Pancreas (tissue), 10 donors: Measurements from ENCODE around the gene PUM1. TPM values are rescaled to one million over a fixed set of nuclear protein-coding genes. Genes with fewer than 3 reads are reported as not detected.

Source experiments
- ATAC-seq, 4 donors: fragments of 200-7000 bp; cut with Tn5 transposase; one replicate each; pipeline versions ENCODE4 v1.8.0 to v1.9.1; 2020; ENCODE audit warnings: mild to moderate bottlenecking in 4 of 4, moderate library complexity in 4 of 4
- DNase-seq, 6 donors: peaks; one replicate each; pipeline ENCODE4 v3.0.0-alpha.2; 2020
- FAIRE-seq: peaks from 2 replicates; lab custom pipeline; 2012; peaks lifted over from hg19 to GRCh38; lab: Jason Lieb, UNC
- H3K27ac ChIP-seq, 4 donors: fragments of 200-600 bp; sonication (generic); 1 replicate in 3 of 4; 2 replicates in 1 of 4; pipeline versions ENCODE4 v1.5.0 to v1.8.0; 2020
- H3K27me3 ChIP-seq, 4 donors: fragments of 200-600 bp; one replicate each; pipeline ENCODE4 v1.8.0; 2021
- H3K36me3 ChIP-seq, 3 donors: fragments of 200-600 bp; sonication (generic) in 1 of 3; one replicate each; pipeline versions ENCODE4 v1.5.0 to v1.8.0; 2020 to 2021
- H3K4me1 ChIP-seq, 3 donors: fragments of 200-600 bp; one replicate each; pipeline ENCODE4 v1.8.0; 2021
- H3K4me3 ChIP-seq, 4 donors: fragments of 200-600 bp; sonication (generic) in 2 of 4; one replicate each; pipeline versions ENCODE4 v1.5.0 to v1.8.0; 2020 to 2021
- H3K9me3 ChIP-seq, 4 donors: fragments of 200-600 bp; one replicate each; pipeline ENCODE4 v1.8.0; 2021
- WGBS, 2 donors: extraction: QIAGEN DNeasy Blood & Tissue Kit; methylation state at CpG; one replicate each; pipeline ENCODE4 v1.1.7; 2013; 5-methylcytosine and 5-hydroxymethylcytosine counted together
- intact Hi-C, 3 donors: fragments of 100-400 bp; cut with DNase I; formaldehyde crosslinking; loops; one replicate each; pipeline versions ENCODE4 v1.11.1 to v1.14.2; 2022
- polyA plus RNA-seq, 2 donors: library from polyadenylated mRNA; stranded (reverse); fragments of 200-250 nt; gene quantifications; one replicate each; pipeline ENCODE4 v1.2.3, GENCODE V29; 2013
- total RNA-seq, 6 donors: library from RNA; stranded (reverse); fragmentation: NEBNext Ultra II Directional in 4 of 6; extraction: Animal tissue kit (Norgen Biotek cat#: 25700) in 4 of 6; gene quantifications; one replicate each; pipeline versions ENCODE4 v1.2.1 to v1.2.4, GENCODE V29; 2021 to 2023
- TF ChIP-seq, protein P1 (sequence below), 4 donors: fragments of 200-600 bp; sonication (generic) in 3 of 4; IDR thresholded peaks; one replicate each; pipeline versions ENCODE4 v1.5.0 to v1.8.0; 2021; ENCODE audit warnings: antibody characterized with exemption in 4 of 4
- donor health status: healthy with polysubstance abuse.
- donor health status: DM: no; HTN: no; CAD: no; lungs with moderate emphysema.
- donor health status: DM: no; HTN: no; CAD: no.
- donor health status: control.
- donor health status: control.
- donor health status: Bipolar disorder and iron deficiency.
- donor health status: DM: yes; HTN: yes; CAD: no.
- donor health status: DM: no; HTN: no; CAD: no.
- donor health status: DM: no; HTN: no; CAD: no.
- donor health status: DM: yes; HTN: yes; CAD: no.

The PUM1 gene
- total and polyA plus RNA-seq, 8 donors, result 16.9 to 75.8 (median 43.1) TPM

DNA sequence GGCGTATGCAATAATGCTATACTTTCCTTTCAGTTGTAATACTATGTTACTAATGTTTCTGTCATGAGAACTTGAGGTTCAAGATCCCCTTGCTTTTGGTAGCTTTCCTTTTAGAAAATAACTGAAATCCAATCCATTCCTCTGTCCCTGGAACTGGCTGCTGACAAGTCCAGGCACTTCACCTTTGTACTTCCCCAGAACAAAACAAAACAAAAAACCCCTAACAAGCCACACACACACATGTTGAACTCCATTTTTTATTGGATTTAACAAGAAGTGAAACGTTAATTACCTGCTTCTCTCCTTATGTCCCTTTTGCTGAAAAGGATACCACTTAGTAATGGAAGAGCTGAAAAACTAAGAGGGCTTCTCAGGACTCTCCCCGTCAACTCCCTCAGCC lies 130.9 kb downstream of the PUM1 start:
- DNase-seq (no peak), FAIRE-seq (no peak), ATAC-seq (no peak)
- H3K27me3 ChIP-seq, result no peaks in the 10 kb centered on the region
- H3K4me3 ChIP-seq, result no peak overlapping the region
- no peak overlapping the region for H3K27ac ChIP-seq
- no peaks in the 10 kb centered on the region for H3K4me1 ChIP-seq
- no peaks in the 10 kb centered on the region for H3K9me3 ChIP-seq
- peaks cover 0 to 43% (median 11%) of the 10 kb centered on the region in 3 donors for H3K36me3 ChIP-seq
- 84 to 86% methylated on average over 3 of the region's 3 CpGs for WGBS, 2 donors
- TF ChIP-seq, protein P1, sequence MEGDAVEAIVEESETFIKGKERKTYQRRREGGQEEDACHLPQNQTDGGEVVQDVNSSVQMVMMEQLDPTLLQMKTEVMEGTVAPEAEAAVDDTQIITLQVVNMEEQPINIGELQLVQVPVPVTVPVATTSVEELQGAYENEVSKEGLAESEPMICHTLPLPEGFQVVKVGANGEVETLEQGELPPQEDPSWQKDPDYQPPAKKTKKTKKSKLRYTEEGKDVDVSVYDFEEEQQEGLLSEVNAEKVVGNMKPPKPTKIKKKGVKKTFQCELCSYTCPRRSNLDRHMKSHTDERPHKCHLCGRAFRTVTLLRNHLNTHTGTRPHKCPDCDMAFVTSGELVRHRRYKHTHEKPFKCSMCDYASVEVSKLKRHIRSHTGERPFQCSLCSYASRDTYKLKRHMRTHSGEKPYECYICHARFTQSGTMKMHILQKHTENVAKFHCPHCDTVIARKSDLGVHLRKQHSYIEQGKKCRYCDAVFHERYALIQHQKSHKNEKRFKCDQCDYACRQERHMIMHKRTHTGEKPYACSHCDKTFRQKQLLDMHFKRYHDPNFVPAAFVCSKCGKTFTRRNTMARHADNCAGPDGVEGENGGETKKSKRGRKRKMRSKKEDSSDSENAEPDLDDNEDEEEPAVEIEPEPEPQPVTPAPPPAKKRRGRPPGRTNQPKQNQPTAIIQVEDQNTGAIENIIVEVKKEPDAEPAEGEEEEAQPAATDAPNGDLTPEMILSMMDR (IDR thresholded peaks at IDR 0.05), result no peak
- intact Hi-C loops, result no loop called here

DNA sequence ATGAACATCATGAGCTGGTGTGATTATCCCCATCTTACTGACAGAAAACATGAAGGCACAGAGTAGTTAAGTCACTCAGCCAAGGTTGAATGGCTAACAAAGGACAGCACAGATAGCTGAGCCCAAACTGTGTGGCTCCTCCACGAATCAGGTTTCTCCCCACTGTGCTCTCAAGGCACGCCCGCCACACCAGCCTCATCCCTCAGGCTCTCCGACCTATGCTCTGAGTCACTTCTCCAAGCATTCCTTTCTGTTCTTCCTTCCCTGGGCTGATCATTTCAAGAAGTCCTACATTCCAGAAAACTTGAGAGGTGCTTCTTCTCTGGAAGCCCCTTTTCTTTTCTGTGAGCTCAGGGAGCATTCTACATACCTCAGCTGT lies 131.7 kb downstream of the PUM1 start:
- no peak for DNase-seq
- intact Hi-C loops, result no loop called here
- H3K9me3 ChIP-seq, result no peaks in the 10 kb centered on the region
- H3K27me3 ChIP-seq, result no peaks in the 10 kb centered on the region
- no peak for ATAC-seq
- H3K27ac ChIP-seq, result no peak overlapping the region
- H3K36me3 ChIP-seq, result peaks cover 0 to 43% (median 11%) of the 10 kb centered on the region in 3 donors
- 88 to 91% methylated on average over 4 of the region's 4 CpGs for WGBS, 2 donors
- TF ChIP-seq, protein P1 (IDR thresholded peaks at IDR 0.05), result no peak
- no peak for FAIRE-seq
- no peaks in the 10 kb centered on the region for H3K4me1 ChIP-seq
- no peak overlapping the region for H3K4me3 ChIP-seq

DNA sequence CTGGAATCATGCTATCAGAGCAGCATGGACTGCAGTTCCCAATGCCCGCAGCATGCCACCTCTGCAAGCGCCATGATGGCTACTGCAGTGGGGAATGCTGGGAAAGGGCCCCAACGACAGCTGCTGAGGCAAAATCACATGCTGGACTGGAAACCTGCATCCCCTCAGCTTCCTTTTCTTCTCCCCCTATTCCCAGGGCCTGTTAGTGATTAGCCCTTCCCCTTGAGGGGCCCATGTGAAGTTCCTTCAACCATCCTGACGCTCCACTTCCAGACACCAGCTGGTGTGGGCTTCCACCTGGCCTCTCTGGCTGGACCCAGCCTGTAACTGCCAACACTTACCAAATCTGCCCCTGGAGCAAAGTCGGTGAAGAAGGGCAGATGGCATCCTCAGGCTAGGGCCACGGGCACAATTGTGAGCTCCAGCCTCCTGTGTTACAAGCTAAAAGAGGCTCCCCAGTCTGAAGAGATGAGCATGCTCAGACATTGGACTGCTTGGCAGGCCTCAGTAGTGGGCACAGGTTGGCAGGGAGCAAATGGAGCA lies 134.8 kb downstream of the PUM1 start:
- Histone ChIP-seq H3K4me3 (no peak overlapping the region), H3K9me3 (no peaks in the 10 kb centered on the region), H3K27ac (no peak overlapping the region), H3K4me1 (no peaks in the 10 kb centered on the region), H3K36me3 (peaks cover 0 to 22% (median 6%) of the 10 kb centered on the region in 3 donors), H3K27me3 (no peaks in the 10 kb centered on the region)
- ATAC-seq, result peak in 2 of 4 donors; percentile 17 to 28
- intact Hi-C loops, result no loop called here
- no peak for DNase-seq
- WGBS, 2 donors, result 78 to 81% methylated on average over 6 of the region's 6 CpGs
- FAIRE-seq, result no peak
- TF ChIP-seq, protein P1 (IDR thresholded peaks at IDR 0.05), result no peak

DNA sequence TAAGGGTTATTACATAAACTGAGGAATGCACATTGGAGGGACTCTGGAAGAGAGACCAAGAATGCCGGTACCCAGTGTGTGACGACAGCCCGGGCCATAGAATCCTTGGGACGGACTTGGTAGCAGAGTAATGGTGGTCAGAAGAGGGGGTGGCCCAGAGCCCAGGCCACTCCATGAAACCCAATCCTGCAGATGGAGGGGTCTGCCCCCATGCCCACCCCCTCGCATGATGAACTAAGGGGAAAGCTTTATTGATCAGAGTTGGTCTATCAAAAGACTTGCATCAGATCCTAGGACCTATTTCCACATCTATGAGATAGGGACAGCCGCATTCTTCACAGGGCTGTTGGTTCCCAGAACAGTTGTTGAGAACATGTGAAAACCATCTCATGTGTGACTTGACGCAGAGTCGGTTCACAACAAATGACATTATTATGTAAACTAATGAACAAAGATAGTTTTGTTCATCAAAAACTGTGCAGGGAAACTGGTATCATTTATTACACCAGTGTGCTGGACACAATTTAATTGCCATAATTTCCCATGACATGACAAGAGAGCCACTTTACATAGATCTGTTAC lies 135.5 kb downstream of the PUM1 start:
- TF ChIP-seq, protein P1 (IDR thresholded peaks at IDR 0.05), result no peak
- no peaks in the 10 kb centered on the region for H3K27me3 ChIP-seq
- no peak for FAIRE-seq
- no peak for DNase-seq
- ATAC-seq, result peak in 3 of 4 donors; percentile 6 to 38 (median 19)
- H3K36me3 ChIP-seq, result peaks cover 0 to 17% (median 6%) of the 10 kb centered on the region in 3 donors
- H3K4me1 ChIP-seq, result no peaks in the 10 kb centered on the region
- 52 to 54% methylated on average over 8 of the region's 8 CpGs for WGBS, 2 donors
- no peaks in the 10 kb centered on the region for H3K9me3 ChIP-seq
- intact Hi-C loops, result no loop called here
- H3K4me3 ChIP-seq, result no peak overlapping the region
- H3K27ac ChIP-seq, result no peak overlapping the region
